WTC11 (cell line): ENCODE measurements around the gene ANO2. TPM values are rescaled to one million over a fixed set of nuclear protein-coding genes. Genes with fewer than 3 reads are reported as not detected.

Source experiments
- ATAC-seq: fragments of 200-7000 bp; cut with Tn5 transposase; 2 replicates; pipeline ENCODE4 v1.10.0; 2021; ENCODE audit warnings: mild to moderate bottlenecking, moderate library complexity
- CTCF ChIA-PET: fragments of 300-600 bp; sonication (Branson Sonifier 250); formaldehyde crosslinking; loops from one replicate; lab custom pipeline; 2021; ENCODE audit warnings: antibody characterized with exemption; lab: Charles Lee
- POLR2A ChIA-PET: fragments of 350-600 bp; sonication (Branson Sonifier 250); formaldehyde crosslinking; loops from one replicate; lab custom pipeline; 2021; ENCODE audit warnings: antibody characterized with exemption; lab: Charles Lee
- DNase-seq: peaks from one replicate; pipeline ENCODE4 v3.0.0; 2021; ENCODE audit warnings: low spot score
- H3K27ac Mint-ChIP-seq: 2 replicates; pipeline ENCODE4 v1.8.0; 2021; ENCODE audit warnings: mixed read lengths
- H3K27me3 Mint-ChIP-seq: 2 replicates; pipeline ENCODE4 v1.8.0; 2021; ENCODE audit warnings: low read depth, mild to moderate bottlenecking, moderate library complexity, mixed read lengths
- H3K36me3 Mint-ChIP-seq: 2 replicates; pipeline ENCODE4 v1.8.0; 2021; ENCODE audit warnings: mixed read lengths
- H3K4me1 Mint-ChIP-seq: 2 replicates; pipeline ENCODE4 v1.8.0; 2022; ENCODE audit warnings: mixed read lengths
- H3K4me3 Mint-ChIP-seq: 2 replicates; pipeline ENCODE4 v1.8.0; 2021; ENCODE audit warnings: mild to moderate bottlenecking, moderate library complexity, mixed read lengths
- H3K9me3 Mint-ChIP-seq: 2 replicates; pipeline ENCODE4 v1.8.0; 2021; ENCODE audit warnings: mixed read lengths
- E2F1 ChIP-seq: sonication (generic); formaldehyde crosslinking; IDR thresholded peaks from 2 replicates; pipeline ENCODE4 v1.8.0; 2022; ENCODE audit warnings: mild to moderate bottlenecking, missing genetic modification reagents
- MXD4 ChIP-seq: fragments of 250-450 bp; sonication (Bioruptor Pico); IDR thresholded peaks from 2 replicates; pipeline ENCODE4 v1.8.0; 2021; ENCODE audit warnings: mild to moderate bottlenecking, moderate library complexity, borderline replicate concordance
- MYBL2 ChIP-seq: sonication (generic); formaldehyde crosslinking; IDR thresholded peaks from 2 replicates; pipeline ENCODE4 v1.8.1; 2023; ENCODE audit warnings: mild to moderate bottlenecking, moderate library complexity, missing genetic modification reagents
- NFYB ChIP-seq: sonication (generic); formaldehyde crosslinking; conservative IDR thresholded peaks from 2 replicates; pipeline ENCODE4 v1.8.0; 2022; ENCODE audit warnings: low read depth, missing genetic modification reagents
- RORB ChIP-seq: fragments of 250-450 bp; sonication (Bioruptor Pico); IDR thresholded peaks from 2 replicates; pipeline ENCODE4 v1.9.0; 2021; ENCODE audit warnings: mild to moderate bottlenecking
- SMAD3 ChIP-seq: sonication (generic); formaldehyde crosslinking; IDR thresholded peaks from 2 replicates; pipeline ENCODE4 v1.8.0; 2022; ENCODE audit warnings: missing genetic modification reagents, mild to moderate bottlenecking, borderline replicate concordance
- TEAD4 ChIP-seq: sonication (generic); formaldehyde crosslinking; IDR thresholded peaks from 2 replicates; pipeline ENCODE4 v1.8.0; 2022; ENCODE audit warnings: mild to moderate bottlenecking, missing genetic modification reagents
- USF1 ChIP-seq: sonication (generic); formaldehyde crosslinking; IDR thresholded peaks from 2 replicates; pipeline ENCODE4 v1.8.0; 2022; ENCODE audit warnings: mild to moderate bottlenecking, missing genetic modification reagents
- USF2 ChIP-seq: sonication (generic); formaldehyde crosslinking; IDR thresholded peaks from 2 replicates; pipeline ENCODE4 v1.8.1; 2023; ENCODE audit warnings: mild to moderate bottlenecking, missing genetic modification reagents, moderate library complexity
- ZNF121 ChIP-seq: sonication (generic); formaldehyde crosslinking; IDR thresholded peaks from 2 replicates; pipeline ENCODE4 v1.8.0; 2023; ENCODE audit warnings: missing genetic modification reagents
- ZNF138 ChIP-seq: sonication (generic); formaldehyde crosslinking; conservative IDR thresholded peaks from 2 replicates; pipeline ENCODE4 v1.8.1; 2022; ENCODE audit warnings: mild to moderate bottlenecking, moderate library complexity, missing genetic modification reagents
- ZNF232 ChIP-seq: sonication (generic); formaldehyde crosslinking; IDR thresholded peaks from 2 replicates; pipeline ENCODE4 v1.8.0; 2022; ENCODE audit warnings: mild to moderate bottlenecking, missing genetic modification reagents
- ZNF263 ChIP-seq: sonication (generic); formaldehyde crosslinking; IDR thresholded peaks from 2 replicates; pipeline ENCODE4 v1.8.1; 2022; ENCODE audit warnings: low read depth, mild to moderate bottlenecking, moderate library complexity, missing genetic modification reagents
- ZNF416 ChIP-seq: fragments of 250-450 bp; sonication (Bioruptor Pico); IDR thresholded peaks from 2 replicates; pipeline ENCODE4 v1.9.0; 2021; ENCODE audit warnings: mild to moderate bottlenecking, inconsistent platforms
- ZNF423 ChIP-seq: fragments of 250-450 bp; sonication (Bioruptor Pico); IDR thresholded peaks from 2 replicates; pipeline ENCODE4 v2.1.2; 2022; ENCODE audit warnings: mild to moderate bottlenecking, moderate library complexity
- ZNF671 ChIP-seq: fragments of 250-450 bp; sonication (Bioruptor Pico); IDR thresholded peaks from 2 replicates; pipeline ENCODE4 v1.8.0; 2021; ENCODE audit warnings: mild to moderate bottlenecking
- total RNA-seq: library from RNA; stranded (reverse); gene quantifications from 3 replicates; pipeline ENCODE4 v1.2.3, GENCODE V29; 2021
- TF ChIP-seq, protein P1 (sequence below): fragments of 250-450 bp; sonication (Bioruptor Pico); IDR thresholded peaks from 2 replicates; pipeline ENCODE4 v1.8.0; 2021; ENCODE audit warnings: mild to moderate bottlenecking
- TF ChIP-seq, protein P2 (sequence below): sonication (generic); formaldehyde crosslinking; conservative IDR thresholded peaks from 2 replicates; pipeline ENCODE4 v1.8.1; 2022; ENCODE audit warnings: mild to moderate bottlenecking, missing genetic modification reagents

ANO2 gene
- total RNA-seq, 1 experiment from 2014 or later = 2.8 TPM

GRCh38 chr12:5612556-5613410 is 332.3 kb downstream of the ANO2 start:
- no peaks in the 10 kb centered on the region for H3K9me3 Mint-ChIP-seq
- H3K27me3 Mint-ChIP-seq = no peaks in the 10 kb centered on the region
- no peak for DNase-seq
- H3K4me3 Mint-ChIP-seq = no peak overlapping the region
- POLR2A ChIA-PET = no interaction called here
- TF ChIP-seq ZNF671 (CRISPR knock-in tag) (no peak), ZNF423 (CRISPR knock-in tag) (no peak), ZNF138 (CRISPR knock-in tag) (no peak), ZNF121 (CRISPR knock-in tag) (no peak), ZNF232 (CRISPR knock-in tag) (no peak), RORB (CRISPR knock-in tag) (no peak), MYBL2 (CRISPR knock-in tag) (no peak), TEAD4 (CRISPR knock-in tag) (no peak), USF1 (CRISPR knock-in tag) (no peak), ZNF416 (CRISPR knock-in tag) (no peak), NFYB (no peak)
- TF ChIP-seq, protein P1, sequence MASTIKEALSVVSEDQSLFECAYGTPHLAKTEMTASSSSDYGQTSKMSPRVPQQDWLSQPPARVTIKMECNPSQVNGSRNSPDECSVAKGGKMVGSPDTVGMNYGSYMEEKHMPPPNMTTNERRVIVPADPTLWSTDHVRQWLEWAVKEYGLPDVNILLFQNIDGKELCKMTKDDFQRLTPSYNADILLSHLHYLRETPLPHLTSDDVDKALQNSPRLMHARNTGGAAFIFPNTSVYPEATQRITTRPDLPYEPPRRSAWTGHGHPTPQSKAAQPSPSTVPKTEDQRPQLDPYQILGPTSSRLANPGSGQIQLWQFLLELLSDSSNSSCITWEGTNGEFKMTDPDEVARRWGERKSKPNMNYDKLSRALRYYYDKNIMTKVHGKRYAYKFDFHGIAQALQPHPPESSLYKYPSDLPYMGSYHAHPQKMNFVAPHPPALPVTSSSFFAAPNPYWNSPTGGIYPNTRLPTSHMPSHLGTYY (CRISPR knock-in tag) = no peak
- TF ChIP-seq, all 79 proteins: peak for 0
- Mint-ChIP-seq H3K4me1 (0 out of 2 replicates have a peak, but pooled peaks cover 4% of the 10 kb centered on the region), H3K27ac (no peak overlapping the region), H3K36me3 (no peaks in the 10 kb centered on the region)
- ATAC-seq = no peak
- CTCF ChIA-PET = no interaction called here

- no peak overlapping the region for H3K4me3 Mint-ChIP-seq
Measured at GRCh38 chr12:5611162-5611561, 333.9 kb downstream of the ANO2 start.

DNA sequence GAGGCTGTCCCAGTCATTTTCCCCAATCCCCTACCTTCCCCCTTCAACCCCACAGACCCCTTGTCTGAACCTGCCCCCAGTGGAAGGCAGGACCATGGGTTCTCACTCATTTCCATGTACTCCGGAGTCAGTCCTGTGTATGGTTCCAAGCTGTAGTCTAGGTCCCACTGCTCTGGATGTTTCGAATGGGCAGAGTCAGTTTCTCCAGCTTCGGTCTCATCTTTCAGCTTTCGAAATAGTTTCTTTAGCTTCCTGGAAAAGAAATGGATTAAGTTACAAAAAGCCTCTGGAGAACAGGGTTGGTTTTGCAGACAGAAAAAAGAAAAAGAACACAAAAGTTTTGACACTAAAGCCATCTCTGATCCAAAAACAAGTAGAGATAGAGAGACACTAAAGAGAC is 345.7 kb downstream of the ANO2 start:
- no peaks in the 10 kb centered on the region for H3K9me3 Mint-ChIP-seq
- DNase-seq (no peak), ATAC-seq (no peak)
- no peaks in the 10 kb centered on the region for H3K27me3 Mint-ChIP-seq
- CTCF ChIA-PET = no interaction called here
- no peaks in the 10 kb centered on the region for H3K36me3 Mint-ChIP-seq
- POLR2A ChIA-PET = no interaction called here
- no peak overlapping the region for H3K27ac Mint-ChIP-seq
- no peaks in the 10 kb centered on the region for H3K4me1 Mint-ChIP-seq
- no peak for TF ChIP-seq MXD4
- no peak overlapping the region for H3K4me3 Mint-ChIP-seq

More at GRCh38 chr12:5611162-5611561, 333.9 kb downstream of the ANO2 start:
- H3K36me3 Mint-ChIP-seq = no peaks in the 10 kb centered on the region
- ATAC-seq = no peak
- TF ChIP-seq, protein P2, sequence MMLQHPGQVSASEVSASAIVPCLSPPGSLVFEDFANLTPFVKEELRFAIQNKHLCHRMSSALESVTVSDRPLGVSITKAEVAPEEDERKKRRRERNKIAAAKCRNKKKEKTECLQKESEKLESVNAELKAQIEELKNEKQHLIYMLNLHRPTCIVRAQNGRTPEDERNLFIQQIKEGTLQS (CRISPR knock-in tag) = no peak
- TF ChIP-seq ZNF423 (CRISPR knock-in tag) = no peak
- TF ChIP-seq, all 79 proteins: peak for 0
- H3K4me1 Mint-ChIP-seq = 0 out of 2 replicates have a peak, but pooled peaks cover 4% of the 10 kb centered on the region
- ChIA-PET CTCF (interaction anchor here (0.6 kb wide), 1 partner anchor 183 kb away, joined by 3 read pairs; no protein-coding TSS in a partner anchor), POLR2A (interaction anchor here (0.7 kb wide), 1 partner anchor 307 kb away, joined by 4 read pairs; no protein-coding TSS in a partner anchor)
- DNase-seq = no peak
- H3K27me3 Mint-ChIP-seq = no peaks in the 10 kb centered on the region
- H3K9me3 Mint-ChIP-seq = no peaks in the 10 kb centered on the region
- no peak overlapping the region for H3K27ac Mint-ChIP-seq

- no peaks in the 10 kb centered on the region for H3K36me3 Mint-ChIP-seq
- H3K27ac Mint-ChIP-seq = no peak overlapping the region
- peaks cover 7% of the 10 kb centered on the region for H3K4me1 Mint-ChIP-seq
- ChIA-PET POLR2A (no interaction called here), CTCF (interaction anchor here (1.2 kb wide), 1 partner anchor 55 kb away, joined by 3 read pairs; no protein-coding TSS in a partner anchor)
- H3K9me3 Mint-ChIP-seq = no peaks in the 10 kb centered on the region
- ATAC-seq (no peak), DNase-seq (no peak)
- TF ChIP-seq USF1 (CRISPR knock-in tag) (no peak), E2F1 (CRISPR knock-in tag) (no peak), ZNF423 (CRISPR knock-in tag) (no peak), USF2 (CRISPR knock-in tag) (no peak), ZNF263 (CRISPR knock-in tag) (no peak), SMAD3 (CRISPR knock-in tag) (no peak)
- H3K27me3 Mint-ChIP-seq = no peaks in the 10 kb centered on the region
- H3K4me3 Mint-ChIP-seq = no peak overlapping the region
Measured at GRCh38 chr12:5593998-5594397, 351.1 kb downstream of the ANO2 start.
